Measurements from ENCODE around the gene SMARCD3. TPM values are rescaled to one million over a fixed set of nuclear protein-coding genes. Genes with fewer than 3 reads are reported as not detected.

The SMARCD3 gene
- total and polyA plus RNA-seq, 9 of the 15 experiments (the other 6 are each of a cell fraction or from before 2014, with no cell fraction given) = 0.43 to 3.6 (median 2.6) TPM

DNA sequence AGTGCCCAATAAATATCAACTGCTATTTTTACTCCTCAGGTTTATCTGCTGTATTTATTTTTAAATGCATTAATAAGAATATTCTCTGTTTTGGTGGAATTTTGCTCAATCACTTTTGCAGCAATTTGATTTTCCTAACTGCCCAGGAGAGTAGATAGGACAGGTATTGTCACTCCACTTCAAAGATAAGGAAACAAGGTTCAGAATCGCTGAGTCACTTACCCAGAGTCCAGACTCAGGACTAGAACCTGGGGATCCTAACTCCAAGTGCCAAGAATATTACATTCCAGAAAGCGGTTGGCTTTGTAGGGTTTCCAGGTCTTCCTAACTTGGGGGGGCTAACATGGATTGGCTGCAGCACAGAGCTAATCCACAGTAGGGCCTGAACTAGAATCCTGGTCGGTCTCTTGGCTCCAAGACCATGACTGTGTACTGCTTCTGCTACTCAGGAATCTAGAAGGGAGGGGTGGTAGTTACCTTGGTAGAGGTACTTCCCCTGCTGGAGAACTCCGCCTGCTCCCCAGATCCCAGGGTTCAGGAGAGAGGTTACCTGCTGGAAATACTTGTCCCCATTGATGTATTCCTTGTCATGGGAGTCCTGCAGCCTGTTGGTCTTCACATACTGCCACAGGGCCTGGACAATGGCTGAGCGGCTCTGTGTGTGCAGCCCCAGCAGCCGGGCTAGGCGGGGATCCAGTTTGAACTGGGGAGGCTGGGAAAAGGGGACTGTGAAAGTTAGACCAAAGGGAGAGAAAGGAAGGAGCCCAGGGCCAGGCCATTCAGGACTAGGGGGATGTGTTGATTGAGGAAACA, 7.3 kb downstream of the SMARCD3 start (continued):
- TF ChIP-seq, protein P1, sequence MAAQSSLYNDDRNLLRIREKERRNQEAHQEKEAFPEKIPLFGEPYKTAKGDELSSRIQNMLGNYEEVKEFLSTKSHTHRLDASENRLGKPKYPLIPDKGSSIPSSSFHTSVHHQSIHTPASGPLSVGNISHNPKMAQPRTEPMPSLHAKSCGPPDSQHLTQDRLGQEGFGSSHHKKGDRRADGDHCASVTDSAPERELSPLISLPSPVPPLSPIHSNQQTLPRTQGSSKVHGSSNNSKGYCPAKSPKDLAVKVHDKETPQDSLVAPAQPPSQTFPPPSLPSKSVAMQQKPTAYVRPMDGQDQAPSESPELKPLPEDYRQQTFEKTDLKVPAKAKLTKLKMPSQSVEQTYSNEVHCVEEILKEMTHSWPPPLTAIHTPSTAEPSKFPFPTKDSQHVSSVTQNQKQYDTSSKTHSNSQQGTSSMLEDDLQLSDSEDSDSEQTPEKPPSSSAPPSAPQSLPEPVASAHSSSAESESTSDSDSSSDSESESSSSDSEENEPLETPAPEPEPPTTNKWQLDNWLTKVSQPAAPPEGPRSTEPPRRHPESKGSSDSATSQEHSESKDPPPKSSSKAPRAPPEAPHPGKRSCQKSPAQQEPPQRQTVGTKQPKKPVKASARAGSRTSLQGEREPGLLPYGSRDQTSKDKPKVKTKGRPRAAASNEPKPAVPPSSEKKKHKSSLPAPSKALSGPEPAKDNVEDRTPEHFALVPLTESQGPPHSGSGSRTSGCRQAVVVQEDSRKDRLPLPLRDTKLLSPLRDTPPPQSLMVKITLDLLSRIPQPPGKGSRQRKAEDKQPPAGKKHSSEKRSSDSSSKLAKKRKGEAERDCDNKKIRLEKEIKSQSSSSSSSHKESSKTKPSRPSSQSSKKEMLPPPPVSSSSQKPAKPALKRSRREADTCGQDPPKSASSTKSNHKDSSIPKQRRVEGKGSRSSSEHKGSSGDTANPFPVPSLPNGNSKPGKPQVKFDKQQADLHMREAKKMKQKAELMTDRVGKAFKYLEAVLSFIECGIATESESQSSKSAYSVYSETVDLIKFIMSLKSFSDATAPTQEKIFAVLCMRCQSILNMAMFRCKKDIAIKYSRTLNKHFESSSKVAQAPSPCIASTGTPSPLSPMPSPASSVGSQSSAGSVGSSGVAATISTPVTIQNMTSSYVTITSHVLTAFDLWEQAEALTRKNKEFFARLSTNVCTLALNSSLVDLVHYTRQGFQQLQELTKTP (IDR thresholded peaks at IDR 0.05; ENCODE audit: low read depth in 1 of 2, partially characterized antibody in 2 of 2) = no peak
- TF ChIP-seq MEF2D (tag; conservative IDR thresholded peaks at IDR 0.05; ENCODE audit: low read depth) (no peak), MAFK (IDR thresholded peaks at IDR 0.05; ENCODE audit: low read length) (peak; percentile 72), TSC22D4 (tag; IDR thresholded peaks at IDR 0.05) (no peak), MAFG (tag; conservative IDR thresholded peaks at IDR 0.05) (peak; percentile 94), ZNF324 (CRISPR knock-in tag; IDR thresholded peaks at IDR 0.05) (no peak), U2AF1 (optimal IDR thresholded peaks at IDR 0.05; ENCODE audit: low read depth, low read length) (no peak), NFE2 (IDR thresholded peaks at IDR 0.05; ENCODE audit: low read depth) (peak; percentile 96), RCOR1 (IDR thresholded peaks at IDR 0.05; ENCODE audit: borderline replicate concordance in 1 of 2, low read depth in 2 of 2, low read length in 2 of 2) (peak in 1 of 2 experiments; percentile 65; a peak in 1 of 4 replicates), DPF2 (IDR thresholded peaks at IDR 0.05) (peak; percentile 77; the same call in 1 of the 2 replicates), POLR2G (IDR thresholded peaks at IDR 0.05; ENCODE audit: low read depth, low read length) (peak; percentile 50; the same call in 1 of the 2 replicates), POLR2B (IDR thresholded peaks at IDR 0.05; ENCODE audit: low read depth, partially characterized antibody) (peak; percentile 38), KDM5B (IDR thresholded peaks at IDR 0.05; ENCODE audit: insufficient replicate concordance, low read depth, low read length) (peak; percentile 32), TGIF2 (CRISPR knock-in tag; IDR thresholded peaks at IDR 0.05) (no peak), MTA3 (IDR thresholded peaks at IDR 0.05; ENCODE audit: borderline replicate concordance) (no peak), ZNF175 (CRISPR knock-in tag; IDR thresholded peaks at IDR 0.05; ENCODE audit: low read depth) (peak; percentile 94), HDAC8 (tag; IDR thresholded peaks at IDR 0.05) (no peak), ZBTB8A (IDR thresholded peaks at IDR 0.05; ENCODE audit: partially characterized antibody) (no peak), MEIS2 (IDR thresholded peaks at IDR 0.05; ENCODE audit: partially characterized antibody) (peak; percentile 13)
- TF ChIP-seq, protein P2, sequence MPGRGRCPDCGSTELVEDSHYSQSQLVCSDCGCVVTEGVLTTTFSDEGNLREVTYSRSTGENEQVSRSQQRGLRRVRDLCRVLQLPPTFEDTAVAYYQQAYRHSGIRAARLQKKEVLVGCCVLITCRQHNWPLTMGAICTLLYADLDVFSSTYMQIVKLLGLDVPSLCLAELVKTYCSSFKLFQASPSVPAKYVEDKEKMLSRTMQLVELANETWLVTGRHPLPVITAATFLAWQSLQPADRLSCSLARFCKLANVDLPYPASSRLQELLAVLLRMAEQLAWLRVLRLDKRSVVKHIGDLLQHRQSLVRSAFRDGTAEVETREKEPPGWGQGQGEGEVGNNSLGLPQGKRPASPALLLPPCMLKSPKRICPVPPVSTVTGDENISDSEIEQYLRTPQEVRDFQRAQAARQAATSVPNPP (IDR thresholded peaks at IDR 0.05; ENCODE audit: borderline replicate concordance, insufficient read depth, insufficient read length) = no peak

All from K562 (cell line).